ENCODE measurements around the gene HDX. TPM values are rescaled to one million over a fixed set of nuclear protein-coding genes. Genes with fewer than 3 reads are reported as not detected.

Gene HDX
- polyA plus RNA-seq, 1 of the 3 experiments (the other 2 are of a cell fraction): 1.6 TPM

- TF ChIP-seq RAD21 (IDR thresholded peaks at IDR 0.05; ENCODE audit: low read length): no peak
These were observed 145.0 kb downstream of the HDX start (continued) for GRCh38 chrX:84357296-84357695.

DNA sequence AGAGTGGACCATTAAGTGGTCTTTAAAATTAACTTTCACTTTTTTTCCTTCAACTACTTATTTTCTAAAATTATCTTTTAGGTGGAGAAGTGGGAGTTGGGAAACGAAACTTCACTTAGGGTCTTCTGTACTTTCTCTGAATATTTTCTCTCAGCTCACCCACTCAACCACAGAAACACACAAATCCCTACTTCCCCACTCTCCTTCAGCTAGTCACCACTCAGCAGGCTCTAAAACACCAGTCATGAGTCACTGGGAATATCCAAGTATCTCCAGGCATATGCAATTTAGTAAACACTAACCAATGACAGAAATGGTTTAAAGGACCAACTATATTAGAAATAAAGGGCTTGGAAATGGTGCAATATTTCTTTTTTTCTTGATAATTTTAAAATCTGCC, 161.3 kb downstream of the HDX start:
- TF ChIP-seq, protein P1, sequence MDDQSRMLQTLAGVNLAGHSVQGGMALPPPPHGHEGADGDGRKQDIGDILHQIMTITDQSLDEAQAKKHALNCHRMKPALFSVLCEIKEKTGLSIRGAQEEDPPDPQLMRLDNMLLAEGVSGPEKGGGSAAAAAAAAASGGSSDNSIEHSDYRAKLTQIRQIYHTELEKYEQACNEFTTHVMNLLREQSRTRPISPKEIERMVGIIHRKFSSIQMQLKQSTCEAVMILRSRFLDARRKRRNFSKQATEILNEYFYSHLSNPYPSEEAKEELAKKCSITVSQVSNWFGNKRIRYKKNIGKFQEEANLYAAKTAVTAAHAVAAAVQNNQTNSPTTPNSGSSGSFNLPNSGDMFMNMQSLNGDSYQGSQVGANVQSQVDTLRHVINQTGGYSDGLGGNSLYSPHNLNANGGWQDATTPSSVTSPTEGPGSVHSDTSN (IDR thresholded peaks at IDR 0.05): no peak
- no peak for TF ChIP-seq IRF3 (IDR thresholded peaks at IDR 0.05; ENCODE audit: low read depth, low read length)
- TF ChIP-seq TAF1 (IDR thresholded peaks at IDR 0.05; ENCODE audit: borderline replicate concordance, low read depth, low read length): no peak
- no peak for TF ChIP-seq RXRA (IDR thresholded peaks at IDR 0.05; ENCODE audit: borderline replicate concordance, low read depth)
- 25% methylated on average over 1 of the region's 1 CpG for WGBS (ENCODE audit: low lambda C conversion rate)
- Histone ChIP-seq H3K4me2 (no peak overlapping the region), H3K27ac (ENCODE audit: low read depth in 2 of 2, low read length in 1 of 2) (no peak overlapping the region), H3F3A (replicated peaks; ENCODE audit: insufficient read depth) (no peaks in the 10 kb centered on the region), H3K9me3 (no peaks in the 10 kb centered on the region), H3K9me2 (no peaks in the 10 kb centered on the region), H3K4me3 (ENCODE audit: low read depth in 2 of 2, low read length in 1 of 2) (no peak overlapping the region), H2AFZ (ENCODE audit: low read depth) (no peak overlapping the region), H3K79me2 (ENCODE audit: insufficient read depth) (no peaks in the 10 kb centered on the region), H3K27me3 (ENCODE audit: insufficient read depth) (no peaks in the 10 kb centered on the region), H4K20me1 (ENCODE audit: insufficient read depth) (no peaks in the 10 kb centered on the region), H3K4me1 (ENCODE audit: control insufficient read depth in 1 of 2, insufficient read depth in 2 of 2, low read depth in 1 of 2, low read length in 1 of 2) (no peaks in the 10 kb centered on the region), H3K9ac (no peak overlapping the region), H3K36me3 (replicated peaks in 1 of 2; ENCODE audit: control insufficient read depth in 1 of 2, insufficient read depth in 2 of 2, low read length in 1 of 2) (no peaks in the 10 kb centered on the region)
- ChIA-PET CTCF (interaction anchor here (1.2 to 2.9 kb wide), 2 partner anchors 8 to 12 kb away, joined by 3 to 13 read pairs; no protein-coding TSS in a partner anchor), POLR2A (no interaction called here)
- DNase-seq: no peak

- Histone ChIP-seq H2AFZ (ENCODE audit: low read depth) (no peak overlapping the region), H3K4me1 (ENCODE audit: control insufficient read depth in 1 of 2, insufficient read depth in 2 of 2, low read depth in 1 of 2, low read length in 1 of 2) (no peaks in the 10 kb centered on the region), H4K20me1 (ENCODE audit: insufficient read depth) (no peaks in the 10 kb centered on the region), H3K9ac (no peak overlapping the region), H3K9me3 (no peaks in the 10 kb centered on the region), H3K27me3 (ENCODE audit: insufficient read depth) (no peaks in the 10 kb centered on the region), H3K4me2 (no peak overlapping the region), H3K27ac (ENCODE audit: low read depth in 2 of 2, low read length in 1 of 2) (no peak overlapping the region), H3K79me2 (ENCODE audit: insufficient read depth) (no peaks in the 10 kb centered on the region), H3K36me3 (replicated peaks in 1 of 2; ENCODE audit: control insufficient read depth in 1 of 2, insufficient read depth in 2 of 2, low read length in 1 of 2) (no peaks in the 10 kb centered on the region), H3K9me2 (no peaks in the 10 kb centered on the region), H3K4me3 (ENCODE audit: low read depth in 2 of 2, low read length in 1 of 2) (no peak overlapping the region), H3F3A (replicated peaks; ENCODE audit: insufficient read depth) (no peaks in the 10 kb centered on the region)
- ChIA-PET POLR2A (no interaction called here), CTCF (interaction anchor here (0.5 to 2.9 kb wide), 16 partner anchors 9 to 960 kb away, joined by 3 to 13 read pairs (median 3); no protein-coding TSS in a partner anchor)
- no peak for TF ChIP-seq FOSL2 (IDR thresholded peaks at IDR 0.05; ENCODE audit: borderline replicate concordance, low read depth)
- TF ChIP-seq RAD21 (IDR thresholded peaks at IDR 0.05; ENCODE audit: low read length): peak; percentile 42
- TF ChIP-seq SMC3 (IDR thresholded peaks at IDR 0.05; ENCODE audit: low read depth, low read length): peak; percentile 17; the same call in 1 of the 2 replicates
- TF ChIP-seq, protein P2, sequence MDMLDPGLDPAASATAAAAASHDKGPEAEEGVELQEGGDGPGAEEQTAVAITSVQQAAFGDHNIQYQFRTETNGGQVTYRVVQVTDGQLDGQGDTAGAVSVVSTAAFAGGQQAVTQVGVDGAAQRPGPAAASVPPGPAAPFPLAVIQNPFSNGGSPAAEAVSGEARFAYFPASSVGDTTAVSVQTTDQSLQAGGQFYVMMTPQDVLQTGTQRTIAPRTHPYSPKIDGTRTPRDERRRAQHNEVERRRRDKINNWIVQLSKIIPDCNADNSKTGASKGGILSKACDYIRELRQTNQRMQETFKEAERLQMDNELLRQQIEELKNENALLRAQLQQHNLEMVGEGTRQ (IDR thresholded peaks at IDR 0.05; ENCODE audit: borderline replicate concordance, low read depth, low read length): no peak
- TF ChIP-seq, protein P3, sequence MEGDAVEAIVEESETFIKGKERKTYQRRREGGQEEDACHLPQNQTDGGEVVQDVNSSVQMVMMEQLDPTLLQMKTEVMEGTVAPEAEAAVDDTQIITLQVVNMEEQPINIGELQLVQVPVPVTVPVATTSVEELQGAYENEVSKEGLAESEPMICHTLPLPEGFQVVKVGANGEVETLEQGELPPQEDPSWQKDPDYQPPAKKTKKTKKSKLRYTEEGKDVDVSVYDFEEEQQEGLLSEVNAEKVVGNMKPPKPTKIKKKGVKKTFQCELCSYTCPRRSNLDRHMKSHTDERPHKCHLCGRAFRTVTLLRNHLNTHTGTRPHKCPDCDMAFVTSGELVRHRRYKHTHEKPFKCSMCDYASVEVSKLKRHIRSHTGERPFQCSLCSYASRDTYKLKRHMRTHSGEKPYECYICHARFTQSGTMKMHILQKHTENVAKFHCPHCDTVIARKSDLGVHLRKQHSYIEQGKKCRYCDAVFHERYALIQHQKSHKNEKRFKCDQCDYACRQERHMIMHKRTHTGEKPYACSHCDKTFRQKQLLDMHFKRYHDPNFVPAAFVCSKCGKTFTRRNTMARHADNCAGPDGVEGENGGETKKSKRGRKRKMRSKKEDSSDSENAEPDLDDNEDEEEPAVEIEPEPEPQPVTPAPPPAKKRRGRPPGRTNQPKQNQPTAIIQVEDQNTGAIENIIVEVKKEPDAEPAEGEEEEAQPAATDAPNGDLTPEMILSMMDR (IDR thresholded peaks at IDR 0.05): peak; percentile 83
- peak; percentile 6 for DNase-seq
- WGBS (ENCODE audit: low lambda C conversion rate): 12% methylated on average over 4 of the region's 4 CpGs
These were observed 162.5 kb downstream of the HDX start for GRCh38 chrX:84339507-84340364.
